NCI-H2196 treated with DMSO at 0.1 percent for 48 hours (cell line): ENCODE measurements around the gene SBDS.
A peak's percentile ranks its signal among the peaks of the same experiment; 100 is the strongest.
"Not testable (repeated sequence)": the region's sequence is repeated elsewhere in the genome, so short reads cannot be mapped to it uniquely, and the experiment has no call there.

ENCODE experiments used
- DNase-seq: peaks from one replicate; lab custom pipeline; 2025; ENCODE audit not compliant: unreplicated experiment; lab: John Stamatoyannopoulos, UW

SBDS gene

GRCh38 chr7:66996444-66997191 lies 1.2 kb upstream of the SBDS start, which contains the start of gene TYW1:
TSS of gene TYW1 (plus strand) at chr7:66996833. CDS start at chr7:66996979, 146 bp downstream.
- peak; percentile 93 for DNase-seq

- peak; percentile 31 for DNase-seq
These were observed 716 bp downstream of the SBDS start for GRCh38 chr7:66994691-66995049.

- DNase-seq = not testable (repeated sequence)
These were observed 1.3 kb downstream of the SBDS start for GRCh38 chr7:66994051-66994450.

- DNase-seq = not testable (repeated sequence)
These were observed 5.8 kb downstream of the SBDS start for GRCh38 chr7:66989552-66989951.

GRCh38 chr7:66980336-66980735 lies 15.1 kb downstream of the SBDS start:
- not testable (repeated sequence) for DNase-seq

- not testable (repeated sequence) for DNase-seq
These were observed 16.4 kb downstream of the SBDS start for GRCh38 chr7:66979013-66979412.

DNA sequence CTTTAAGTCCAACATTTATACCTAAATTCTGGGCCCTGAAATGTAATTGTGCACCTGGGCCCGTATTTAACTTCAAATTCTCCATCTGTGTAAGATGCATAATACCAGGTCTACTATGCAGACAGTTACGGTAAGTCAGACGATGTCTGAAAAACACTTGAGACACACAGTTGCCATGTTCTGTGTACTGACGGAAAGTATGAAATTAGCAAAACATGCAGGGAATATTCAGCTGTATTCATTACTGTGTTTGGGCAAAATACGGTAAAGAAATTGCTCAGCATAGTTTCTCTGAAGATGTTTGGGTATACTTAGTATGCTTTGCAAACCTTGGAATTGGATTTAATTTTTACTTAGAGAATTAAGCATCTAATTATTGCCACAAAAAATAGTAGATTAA lies 17.1 kb downstream of the SBDS start:
- not testable (repeated sequence) for DNase-seq

- DNase-seq = no peak
These were observed 20.3 kb downstream of the SBDS start for GRCh38 chr7:66974986-66975590.

DNA sequence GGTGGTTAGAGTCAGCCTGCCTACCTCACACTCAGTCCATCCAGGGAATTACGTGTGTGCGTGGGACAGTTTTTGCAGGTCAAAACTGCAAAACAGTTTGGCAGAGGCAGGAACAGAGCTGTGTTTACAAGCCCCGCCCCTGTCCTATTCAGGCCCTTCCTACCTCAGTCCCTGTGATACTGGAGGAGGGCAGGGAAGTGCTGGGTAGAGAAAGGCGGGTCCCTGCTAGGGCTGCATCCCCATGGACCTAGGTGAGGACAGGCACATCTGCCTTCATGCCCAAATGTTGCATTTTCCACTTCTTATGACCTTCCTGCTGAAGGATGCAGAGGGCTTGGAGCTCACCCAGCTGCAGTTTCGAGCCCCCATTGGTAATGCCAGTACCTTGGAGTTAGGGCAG lies 25.1 kb downstream of the SBDS start:
- no peak for DNase-seq

GRCh38 chr7:66969001-66969400 lies 26.4 kb downstream of the SBDS start:
- not testable (repeated sequence) for DNase-seq

GRCh38 chr7:66967029-66967428 lies 28.4 kb downstream of the SBDS start:
- DNase-seq = no peak

- no peak for DNase-seq
These were observed 31.0 kb downstream of the SBDS start for GRCh38 chr7:66964411-66964810.

DNA sequence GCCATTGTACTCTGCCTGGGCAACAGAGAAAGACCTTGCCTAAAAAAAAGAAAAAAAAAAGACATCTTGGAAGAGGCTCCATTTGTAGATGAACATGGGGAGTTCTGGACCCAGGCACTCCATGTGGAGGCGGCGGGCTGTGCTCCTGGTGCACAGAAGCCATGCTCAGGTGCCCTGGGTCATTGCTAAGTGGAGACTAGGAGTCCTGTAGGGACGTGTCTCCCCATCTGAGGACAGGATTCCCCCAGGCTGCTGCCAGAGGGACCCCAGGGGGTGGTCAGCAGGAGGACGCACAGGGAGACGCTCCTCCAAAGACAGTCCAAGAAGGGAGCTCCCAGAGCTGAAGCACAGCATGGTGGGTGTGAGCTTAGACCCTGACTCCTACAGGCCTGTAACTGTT lies 34.3 kb downstream of the SBDS start:
- DNase-seq = no peak

GRCh38 chr7:66960192-66960591 lies 35.2 kb downstream of the SBDS start:
- no peak for DNase-seq

- DNase-seq = no peak
These were observed 36.6 kb downstream of the SBDS start for GRCh38 chr7:66958538-66959350.

DNA sequence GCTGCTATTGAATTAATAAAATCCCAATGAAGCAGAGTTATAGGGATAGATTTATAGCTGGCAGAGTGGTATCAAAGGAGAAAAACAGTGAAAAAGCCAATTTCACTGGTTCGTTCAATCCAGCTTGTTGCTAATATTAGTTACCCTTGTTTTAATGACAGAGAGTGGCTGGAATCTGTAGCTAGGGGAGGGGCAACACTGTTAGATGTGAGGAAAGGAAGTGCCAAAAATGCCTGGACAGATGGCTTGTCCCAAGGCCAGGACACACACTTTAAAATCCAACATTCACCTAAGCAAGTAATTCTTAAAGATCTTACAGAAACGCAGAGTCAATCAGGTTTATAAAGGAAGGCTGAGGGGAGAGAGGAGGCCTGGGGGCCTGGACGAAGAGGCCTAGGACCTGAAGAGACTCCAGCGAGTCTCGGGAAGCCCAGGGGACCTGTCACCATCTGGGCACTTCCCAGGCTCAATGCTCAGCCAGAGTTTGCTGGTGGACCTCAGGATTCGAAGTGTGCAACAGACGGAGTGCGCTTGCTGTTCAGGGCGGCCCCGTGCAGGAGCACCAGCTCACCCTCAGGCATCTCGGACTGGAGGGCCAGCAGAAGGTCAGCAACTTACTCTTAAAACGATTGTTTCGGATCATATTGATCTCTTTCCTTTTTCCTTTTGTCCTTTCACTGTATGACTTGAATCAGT lies 37.6 kb downstream of the SBDS start:
- no peak for DNase-seq

- no peak for DNase-seq
These were observed 42.4 kb downstream of the SBDS start for GRCh38 chr7:66953044-66953427.

DNA sequence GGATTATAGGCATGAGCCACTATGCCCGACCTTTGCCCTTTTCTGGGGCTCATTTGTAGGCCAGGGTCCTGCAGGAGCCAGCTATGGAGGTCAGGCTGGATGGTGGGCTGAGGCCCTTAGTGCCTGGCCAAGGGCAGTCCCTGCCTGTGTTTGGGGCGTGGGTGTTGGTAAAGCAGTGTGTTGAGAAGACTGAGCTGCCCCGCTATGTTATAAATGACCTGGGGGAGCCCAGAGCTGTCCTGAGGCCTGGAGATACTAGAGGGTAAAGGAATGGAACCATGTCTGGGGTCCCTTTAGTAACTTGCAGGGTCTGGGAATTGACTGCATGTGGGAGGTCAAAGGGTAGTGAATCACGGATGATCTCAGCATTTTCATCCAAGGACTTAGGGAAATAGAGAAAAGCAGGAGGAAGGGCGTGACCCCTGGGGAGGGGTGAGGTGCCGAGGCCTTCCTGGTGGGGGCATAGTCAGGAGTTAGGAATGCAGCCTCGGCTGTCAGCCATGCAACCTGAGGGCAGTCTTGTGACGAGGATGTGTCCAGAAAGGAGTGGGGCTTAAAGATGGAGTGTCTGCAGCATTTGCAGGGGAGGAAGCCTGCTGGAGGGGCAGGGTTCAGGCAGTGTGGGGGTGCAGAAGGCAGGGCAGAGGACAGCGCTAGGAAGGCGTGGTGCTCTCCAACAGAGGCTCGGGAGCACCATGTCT lies 42.9 kb downstream of the SBDS start:
- DNase-seq = no peak

DNA sequence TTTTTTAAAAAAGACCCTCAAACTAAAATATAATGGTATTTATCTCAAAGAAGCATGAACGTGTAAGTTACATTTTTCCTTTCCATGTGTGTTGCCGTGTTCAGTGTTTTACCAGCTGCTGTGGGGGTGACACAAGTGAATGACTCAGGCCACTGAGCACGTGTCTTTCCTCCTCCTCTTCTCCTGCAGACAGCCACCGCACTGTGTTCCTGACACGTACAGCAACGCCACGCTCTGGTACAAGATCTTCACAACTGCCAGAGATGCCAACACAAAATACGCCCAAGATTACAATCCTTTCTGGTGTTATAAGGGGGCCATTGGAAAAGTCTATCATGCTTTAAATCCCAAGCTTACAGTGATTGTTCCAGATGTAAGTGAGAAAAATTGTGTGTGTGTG lies 44.6 kb downstream of the SBDS start:
- DNase-seq = no peak

GRCh38 chr7:66950311-66950710 lies 45.1 kb downstream of the SBDS start:
- no peak for DNase-seq
